GM12878 (cell line): ENCODE data around the gene OR2T27. TPM values are rescaled to one million over a fixed set of nuclear protein-coding genes. Genes with fewer than 3 reads are reported as not detected.

Experiments used
- ATAC-seq: fragments of 200-7000 bp; cut with Tn5 transposase; 3 replicates; pipeline ENCODE4 v1.9.1; 2020; ENCODE audit warnings: mild to moderate bottlenecking, moderate library complexity
- BruUV-seq: library from RNA; stranded (reverse); fragments of 400-500 nt; replicated peaks from 2 replicates; lab custom pipeline; 2021; lab: Mats Ljungman, UMichigan
- CTCF ChIA-PET: fragments of 300-600 bp; sonication (Branson Sonifier 250); formaldehyde crosslinking; extraction: SDS; loops from one replicate; lab custom pipeline; 2021; ENCODE audit warnings: inconsistent platforms; lab: Yijun Ruan, JAX
- POLR2A ChIA-PET: fragments of 350-600 bp; formaldehyde crosslinking; extraction: SDS; loops from one replicate; lab custom pipeline; 2021; ENCODE audit warnings: inconsistent platforms; lab: Charles Lee
- RAD21 ChIA-PET: fragments of 300-600 bp; sonication (Branson Sonifier 250); formaldehyde crosslinking; loops from one replicate; lab custom pipeline; 2023; ENCODE audit warnings: antibody characterized with exemption; ENCODE audit not compliant: unreplicated experiment; lab: Charles Lee
- SMC1A ChIA-PET: fragments of 300-600 bp; sonication (Branson Sonifier 250); formaldehyde crosslinking; loops from one replicate; lab custom pipeline; 2023; ENCODE audit not compliant: unreplicated experiment, uncharacterized antibody; lab: Charles Lee
- DNase-seq: peaks from one replicate; pipeline ENCODE4 v3.0.0-alpha.2; 2011; ENCODE audit warnings: low read depth, low spot score
- FAIRE-seq: peaks from 3 replicates; lab custom pipeline; 2011; peaks lifted over from hg19 to GRCh38; lab: Jason Lieb, UNC
- H2AFZ ChIP-seq: 2 replicates; pipeline ENCODE4 v1.6.0; 2011; ENCODE audit warnings: low read depth, low read length, control low read depth; ENCODE audit not compliant: control insufficient read depth
- H3K27ac ChIP-seq: 2 replicates; pipeline ENCODE4 v1.5.1; 2011; ENCODE audit warnings: control low read depth; ENCODE audit not compliant: control insufficient read depth, insufficient read depth
- H3K27me3 ChIP-seq, 2 experiments: replicated peaks in 1 of 2; 2 replicates each; pipeline versions ENCODE4 v1.6.0 to v1.6.1; 2011; ENCODE audit warnings: low read length in 1 of 2; ENCODE audit not compliant: control insufficient read depth in 2 of 2, insufficient read depth in 2 of 2
- H3K36me3 ChIP-seq, 2 experiments: 2 replicates each; pipeline ENCODE4 v1.5.1; 2011; ENCODE audit warnings: low read length in 1 of 2; ENCODE audit not compliant: control insufficient read depth in 2 of 2, insufficient read depth in 2 of 2
- H3K4me1 ChIP-seq: 2 replicates; pipeline ENCODE4 v1.6.1; 2011; ENCODE audit warnings: mild to moderate bottlenecking, low read length, moderate library complexity, mixed read lengths; ENCODE audit not compliant: control insufficient read depth, insufficient read depth
- H3K4me2 ChIP-seq: 2 replicates; pipeline ENCODE4 v1.6.0; 2011; ENCODE audit warnings: control low read depth; ENCODE audit not compliant: control insufficient read depth, insufficient read depth
- H3K4me3 ChIP-seq: fragments of 200-600 bp; sonication (generic); 2 replicates; pipeline ENCODE4 v1.5.1; 2016
- H3K79me2 ChIP-seq: 2 replicates; pipeline ENCODE4 v1.6.0; 2011; ENCODE audit warnings: low read length; ENCODE audit not compliant: control insufficient read depth, insufficient read depth
- H3K9ac ChIP-seq: 2 replicates; pipeline ENCODE4 v1.8.0; 2011; ENCODE audit warnings: low read length, control low read depth, mixed read lengths; ENCODE audit not compliant: control insufficient read depth, insufficient read depth
- H3K9me3 ChIP-seq: replicated peaks from 3 replicates; pipeline ENCODE4 v1.5.1; 2011; ENCODE audit warnings: mild to moderate bottlenecking, low read length; ENCODE audit not compliant: control insufficient read depth, insufficient read depth
- H4K20me1 ChIP-seq: 2 replicates; pipeline ENCODE4 v1.6.0; 2011; ENCODE audit not compliant: control insufficient read depth, insufficient read depth
- CREB1 ChIP-seq: IDR thresholded peaks from 2 replicates; pipeline ENCODE4 v1.6.1; 2012; ENCODE audit warnings: low read depth, mild to moderate bottlenecking, inconsistent platforms
- HDAC2 ChIP-seq: fragments of 200-600 bp; sonication (generic); IDR thresholded peaks from 2 replicates; pipeline ENCODE4 v1.6.1; 2017
- IKZF2 ChIP-seq, 2 experiments: fragments of 450-650 bp; IDR thresholded peaks; 2 replicates each; pipeline ENCODE4 v1.6.1; 2017; ENCODE audit warnings: mild to moderate bottlenecking in 2 of 2, moderate library complexity in 2 of 2
- IRF4 ChIP-seq: IDR thresholded peaks from 2 replicates; pipeline ENCODE4 v1.6.1; 2011; ENCODE audit warnings: low read depth, low read length
- MXI1 ChIP-seq: fragments of 150-350 bp; IDR thresholded peaks from 2 replicates; pipeline ENCODE4 v1.6.1; 2011; ENCODE audit warnings: low read depth, mild to moderate bottlenecking, inconsistent platforms, low read length, improper control_type of control experiment
- NFXL1 ChIP-seq: fragments of 450-650 bp; IDR thresholded peaks from 2 replicates; pipeline ENCODE4 v1.6.1; 2017; ENCODE audit warnings: antibody characterized with exemption, mild to moderate bottlenecking, borderline replicate concordance
- NFYA ChIP-seq: IDR thresholded peaks from 2 replicates; pipeline ENCODE4 v1.6.1; 2011; ENCODE audit warnings: low read depth, mild to moderate bottlenecking, low read length, improper control_type of control experiment, borderline replicate concordance
- NR2F1 ChIP-seq: fragments of 450-650 bp; conservative IDR thresholded peaks from 2 replicates; pipeline ENCODE4 v1.6.1; 2017; ENCODE audit warnings: mild to moderate bottlenecking
- SMAD5 ChIP-seq: IDR thresholded peaks from 2 replicates; pipeline ENCODE4 v1.6.1; 2016; ENCODE audit warnings: antibody characterized with exemption, low read depth
- SREBF2 ChIP-seq: IDR thresholded peaks from 2 replicates; pipeline ENCODE4 v1.6.1; 2012; ENCODE audit warnings: mild to moderate bottlenecking, low read length
- ZSCAN29 ChIP-seq: fragments of 450-650 bp; IDR thresholded peaks from 2 replicates; pipeline ENCODE4 v1.6.1; 2017; ENCODE audit warnings: mild to moderate bottlenecking, moderate library complexity
- WGBS: methylation state at CpG from one replicate; pipeline ENCODE4 v1.1.6; 2016; ENCODE audit warnings: low lambda C conversion rate; ENCODE audit not compliant: insufficient replicate concordance, insufficient coverage; ENCODE audit errors: missing lambda C conversion rate; 5-methylcytosine and 5-hydroxymethylcytosine counted together
- in situ Hi-C: fragments of 300-500 bp; cut with MboI; formaldehyde crosslinking; loops from 9 replicates; pipeline ENCODE4 v1.14.3; 2018; ENCODE audit warnings: mixed read lengths
- intact Hi-C: fragments of 100-400 bp; cut with micrococcal nuclease; formaldehyde crosslinking; loops from one replicate; pipeline ENCODE4 v1.14.2; 2022; ENCODE audit not compliant: unreplicated experiment
- polyA plus RNA-seq, 11 experiments: library from polyadenylated mRNA; depleted of rRNA in 4 of 11; unstranded in 6 of 11; stranded (reverse) in 5 of 11; fragments of >200 nt; fragmentation: Nextera tagmentation in 4 of 11; fragmentation: Illumina TruSeq in 1 of 11; extraction: Ambion mirVana in 4 of 11; extraction: Trizol in 1 of 11; gene quantifications; 1 replicate in 1 of 11; 2 replicates in 10 of 11; pipeline versions ENCODE4 v1.2.1 to v1.2.3, GENCODE V29; 2011 to 2016; ENCODE audit warnings: inconsistent platforms in 2 of 11, missing spikeins in 2 of 11, low read depth in 1 of 11
- total RNA-seq, 4 experiments: library from RNA; depleted of rRNA in 3 of 4; stranded (reverse); fragments of >200 nt in 3 of 4; fragmentation: Illumina TruSeq in 1 of 4; extraction: Trizol in 1 of 4; gene quantifications; 2 replicates each; pipeline versions ENCODE4 v1.2.1 to v1.2.3, GENCODE V29; 2013 to 2021
- TF ChIP-seq, protein P1 (sequence below): IDR thresholded peaks from 2 replicates; pipeline ENCODE4 v1.6.1; 2012; ENCODE audit warnings: improper control_type of control experiment, low read depth, low read length; ENCODE audit not compliant: insufficient replicate concordance
- TF ChIP-seq, protein P2 (sequence below): fragments of 450-650 bp; IDR thresholded peaks from 2 replicates; pipeline ENCODE4 v1.6.1; 2018; ENCODE audit warnings: mild to moderate bottlenecking, low read depth, moderate library complexity; ENCODE audit not compliant: partially characterized antibody
- TF ChIP-seq, protein P3 (sequence below): fragments of 450-650 bp; IDR thresholded peaks from 2 replicates; pipeline ENCODE4 v1.6.1; 2014; ENCODE audit warnings: mild to moderate bottlenecking

Gene OR2T27
- total and polyA plus RNA-seq, 10 of the 15 experiments (the other 5 are each of a cell fraction or from before 2014, with no cell fraction given) = 0.13 to 0.33 (median 0.22) TPM; not detected in 3

DNA sequence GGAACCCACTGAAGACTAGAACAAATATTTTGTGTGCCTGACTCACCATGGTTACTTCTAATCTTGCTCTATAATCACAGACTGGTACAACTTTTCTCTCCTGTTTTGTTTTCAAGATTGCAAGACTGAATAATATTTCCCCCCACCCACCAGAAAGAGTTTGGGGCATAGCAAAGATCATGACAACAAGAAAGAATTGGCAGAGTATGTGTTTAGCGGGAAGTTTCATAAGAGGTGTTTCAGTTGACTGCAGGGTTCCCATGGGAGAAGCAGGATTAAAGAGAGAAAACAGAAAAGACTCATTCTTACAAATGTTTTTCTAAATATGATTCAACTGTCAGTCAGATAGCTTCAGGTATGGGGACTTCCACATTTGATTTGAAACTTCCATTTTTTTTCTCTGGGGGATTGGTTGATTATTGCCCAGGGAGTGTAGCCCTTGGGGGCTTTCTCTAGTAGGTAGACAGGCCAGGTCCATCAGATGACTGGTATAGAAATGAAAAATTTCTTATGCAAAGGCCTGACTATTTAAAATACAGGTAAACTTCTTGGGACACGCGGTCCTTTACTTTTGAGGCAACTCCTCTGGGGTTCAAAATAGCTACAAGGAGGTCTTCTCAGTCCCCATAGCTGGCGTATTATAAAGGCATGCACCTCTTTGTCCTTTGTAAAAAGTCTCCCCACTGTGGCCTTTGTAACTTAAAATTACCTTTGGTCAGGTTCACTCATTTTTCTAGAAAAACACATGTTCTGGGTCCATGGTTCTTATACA is 33.4 kb upstream of the OR2T27 start:
- RAD21 ChIA-PET = interaction anchor here (1.0 to 7.8 kb wide), 9 partner anchors 25 to 445 kb away, joined by 3 to 72 read pairs (median 6); partner anchors contain the start of gene SH3BP5L
- TF ChIP-seq CREB1 (no peak), IRF4 (peak; percentile 55; the same call in 1 of the 2 replicates), SMAD5 (no peak), SREBF2 (no peak), IKZF2 (IDR thresholded peaks at IDR 0.05) (peak; percentile 96), ZSCAN29 (no peak), NFXL1 (no peak), MXI1 (0 out of 2 replicates have a peak, but pooled peaks have one; percentile 16), HDAC2 (no peak), NR2F1 (0 out of 2 replicates have a peak, but pooled peaks have one; percentile 7), NFYA (no peak)
- TF ChIP-seq, protein P1, sequence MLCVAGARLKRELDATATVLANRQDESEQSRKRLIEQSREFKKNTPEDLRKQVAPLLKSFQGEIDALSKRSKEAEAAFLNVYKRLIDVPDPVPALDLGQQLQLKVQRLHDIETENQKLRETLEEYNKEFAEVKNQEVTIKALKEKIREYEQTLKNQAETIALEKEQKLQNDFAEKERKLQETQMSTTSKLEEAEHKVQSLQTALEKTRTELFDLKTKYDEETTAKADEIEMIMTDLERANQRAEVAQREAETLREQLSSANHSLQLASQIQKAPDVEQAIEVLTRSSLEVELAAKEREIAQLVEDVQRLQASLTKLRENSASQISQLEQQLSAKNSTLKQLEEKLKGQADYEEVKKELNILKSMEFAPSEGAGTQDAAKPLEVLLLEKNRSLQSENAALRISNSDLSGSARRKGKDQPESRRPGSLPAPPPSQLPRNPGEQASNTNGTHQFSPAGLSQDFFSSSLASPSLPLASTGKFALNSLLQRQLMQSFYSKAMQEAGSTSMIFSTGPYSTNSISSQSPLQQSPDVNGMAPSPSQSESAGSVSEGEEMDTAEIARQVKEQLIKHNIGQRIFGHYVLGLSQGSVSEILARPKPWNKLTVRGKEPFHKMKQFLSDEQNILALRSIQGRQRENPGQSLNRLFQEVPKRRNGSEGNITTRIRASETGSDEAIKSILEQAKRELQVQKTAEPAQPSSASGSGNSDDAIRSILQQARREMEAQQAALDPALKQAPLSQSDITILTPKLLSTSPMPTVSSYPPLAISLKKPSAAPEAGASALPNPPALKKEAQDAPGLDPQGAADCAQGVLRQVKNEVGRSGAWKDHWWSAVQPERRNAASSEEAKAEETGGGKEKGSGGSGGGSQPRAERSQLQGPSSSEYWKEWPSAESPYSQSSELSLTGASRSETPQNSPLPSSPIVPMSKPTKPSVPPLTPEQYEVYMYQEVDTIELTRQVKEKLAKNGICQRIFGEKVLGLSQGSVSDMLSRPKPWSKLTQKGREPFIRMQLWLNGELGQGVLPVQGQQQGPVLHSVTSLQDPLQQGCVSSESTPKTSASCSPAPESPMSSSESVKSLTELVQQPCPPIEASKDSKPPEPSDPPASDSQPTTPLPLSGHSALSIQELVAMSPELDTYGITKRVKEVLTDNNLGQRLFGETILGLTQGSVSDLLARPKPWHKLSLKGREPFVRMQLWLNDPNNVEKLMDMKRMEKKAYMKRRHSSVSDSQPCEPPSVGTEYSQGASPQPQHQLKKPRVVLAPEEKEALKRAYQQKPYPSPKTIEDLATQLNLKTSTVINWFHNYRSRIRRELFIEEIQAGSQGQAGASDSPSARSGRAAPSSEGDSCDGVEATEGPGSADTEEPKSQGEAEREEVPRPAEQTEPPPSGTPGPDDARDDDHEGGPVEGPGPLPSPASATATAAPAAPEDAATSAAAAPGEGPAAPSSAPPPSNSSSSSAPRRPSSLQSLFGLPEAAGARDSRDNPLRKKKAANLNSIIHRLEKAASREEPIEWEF = peak; percentile 88
- TF ChIP-seq, protein P2, sequence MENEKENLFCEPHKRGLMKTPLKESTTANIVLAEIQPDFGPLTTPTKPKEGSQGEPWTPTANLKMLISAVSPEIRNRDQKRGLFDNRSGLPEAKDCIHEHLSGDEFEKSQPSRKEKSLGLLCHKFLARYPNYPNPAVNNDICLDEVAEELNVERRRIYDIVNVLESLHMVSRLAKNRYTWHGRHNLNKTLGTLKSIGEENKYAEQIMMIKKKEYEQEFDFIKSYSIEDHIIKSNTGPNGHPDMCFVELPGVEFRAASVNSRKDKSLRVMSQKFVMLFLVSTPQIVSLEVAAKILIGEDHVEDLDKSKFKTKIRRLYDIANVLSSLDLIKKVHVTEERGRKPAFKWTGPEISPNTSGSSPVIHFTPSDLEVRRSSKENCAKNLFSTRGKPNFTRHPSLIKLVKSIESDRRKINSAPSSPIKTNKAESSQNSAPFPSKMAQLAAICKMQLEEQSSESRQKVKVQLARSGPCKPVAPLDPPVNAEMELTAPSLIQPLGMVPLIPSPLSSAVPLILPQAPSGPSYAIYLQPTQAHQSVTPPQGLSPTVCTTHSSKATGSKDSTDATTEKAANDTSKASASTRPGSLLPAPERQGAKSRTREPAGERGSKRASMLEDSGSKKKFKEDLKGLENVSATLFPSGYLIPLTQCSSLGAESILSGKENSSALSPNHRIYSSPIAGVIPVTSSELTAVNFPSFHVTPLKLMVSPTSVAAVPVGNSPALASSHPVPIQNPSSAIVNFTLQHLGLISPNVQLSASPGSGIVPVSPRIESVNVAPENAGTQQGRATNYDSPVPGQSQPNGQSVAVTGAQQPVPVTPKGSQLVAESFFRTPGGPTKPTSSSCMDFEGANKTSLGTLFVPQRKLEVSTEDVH = no peak
- TF ChIP-seq, protein P3, sequence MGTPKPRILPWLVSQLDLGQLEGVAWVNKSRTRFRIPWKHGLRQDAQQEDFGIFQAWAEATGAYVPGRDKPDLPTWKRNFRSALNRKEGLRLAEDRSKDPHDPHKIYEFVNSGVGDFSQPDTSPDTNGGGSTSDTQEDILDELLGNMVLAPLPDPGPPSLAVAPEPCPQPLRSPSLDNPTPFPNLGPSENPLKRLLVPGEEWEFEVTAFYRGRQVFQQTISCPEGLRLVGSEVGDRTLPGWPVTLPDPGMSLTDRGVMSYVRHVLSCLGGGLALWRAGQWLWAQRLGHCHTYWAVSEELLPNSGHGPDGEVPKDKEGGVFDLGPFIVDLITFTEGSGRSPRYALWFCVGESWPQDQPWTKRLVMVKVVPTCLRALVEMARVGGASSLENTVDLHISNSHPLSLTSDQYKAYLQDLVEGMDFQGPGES = no peak

More for the DNA sequence above, 33.4 kb upstream of the OR2T27 start:
- FAIRE-seq (peak; percentile 84), ATAC-seq (peak; percentile 79), DNase-seq (peak; percentile 80)
- in situ Hi-C loops = loop anchor here (5.0 kb wide), 1 partner anchor 446 kb away; no protein-coding TSS in a partner anchor
- Histone ChIP-seq H2AFZ (no peak overlapping the region; the same call in 1 of the 2 replicates), H3K4me3 (no peak overlapping the region), H3K9me3 (peaks cover 4% of the 10 kb centered on the region; the same call in 2 of the 3 replicates), H3K9ac (no peak overlapping the region), H3K4me2 (peak overlapping the region; percentile 28; the same call in 1 of the 2 replicates), H4K20me1 (no peaks in the 10 kb centered on the region), H3K36me3 (no peaks in the 10 kb centered on the region), H3K27ac (peak overlapping the region; percentile 58), H3K4me1 (peaks cover 3% of the 10 kb centered on the region; the same call in 1 of the 2 replicates), H3K27me3 (no peaks in the 10 kb centered on the region), H3K79me2 (no peaks in the 10 kb centered on the region)
- BruUV-seq = TSS peak; percentile 75
- ChIA-PET CTCF (interaction anchor here (0.6 to 4.9 kb wide), 6 partner anchors 11 to 282 kb away, joined by 3 to 52 read pairs (median 3); no protein-coding TSS in a partner anchor), SMC1A (interaction anchor here (0.7 to 4.8 kb wide), 15 partner anchors 8 to 445 kb away, joined by 3 to 50 read pairs (median 4); partner anchors contain the start of gene OR2T2), POLR2A (interaction anchor here (0.7 to 1.4 kb wide), 3 partner anchors 9 to 137 kb away, joined by 3 to 6 read pairs (median 4); partner anchors contain the start of gene SH3BP5L)
- intact Hi-C loops = loop anchor here (1.0 to 10.0 kb wide), 3 partner anchors 105 to 754 kb away; no protein-coding TSS in a partner anchor
- WGBS = 3% methylated on average over 4 of the region's 4 CpGs
